Upper lobe of left lung (tissue), 4 donors: Measurements from ENCODE around the gene ATP2C1.

Source experiments
- EP300 ChIP-seq, 4 donors: sonication (generic); formaldehyde crosslinking; IDR thresholded peaks; one replicate each; pipeline ENCODE4 v1.5.1; 2017; ENCODE audit warnings: antibody characterized with exemption in 4 of 4, control low read depth in 2 of 4
- POLR2A ChIP-seq, 4 donors: fragments of 450-650 bp; IDR thresholded peaks; one replicate each; pipeline ENCODE4 v1.5.1; 2016 to 2017; ENCODE audit warnings: antibody characterized with exemption in 4 of 4, mild to moderate bottlenecking in 2 of 4
- TF ChIP-seq, protein P1 (sequence below), 6 experiments: fragments of 450-650 bp in 4 of 6; fragments of 200-600 bp in 2 of 6; sonication (generic) in 2 of 6; IDR thresholded peaks; one replicate each; pipeline ENCODE4 v1.5.1; 2016 to 2019; ENCODE audit warnings: antibody characterized with exemption in 6 of 6

GRCh38 chr3:130974201-130974600 is 80.3 kb downstream of the ATP2C1 start:
- TF ChIP-seq EP300 (IDR thresholded peaks at IDR 0.05) (no peak), POLR2A (IDR thresholded peaks at IDR 0.05) (no peak)
- TF ChIP-seq, protein P1, sequence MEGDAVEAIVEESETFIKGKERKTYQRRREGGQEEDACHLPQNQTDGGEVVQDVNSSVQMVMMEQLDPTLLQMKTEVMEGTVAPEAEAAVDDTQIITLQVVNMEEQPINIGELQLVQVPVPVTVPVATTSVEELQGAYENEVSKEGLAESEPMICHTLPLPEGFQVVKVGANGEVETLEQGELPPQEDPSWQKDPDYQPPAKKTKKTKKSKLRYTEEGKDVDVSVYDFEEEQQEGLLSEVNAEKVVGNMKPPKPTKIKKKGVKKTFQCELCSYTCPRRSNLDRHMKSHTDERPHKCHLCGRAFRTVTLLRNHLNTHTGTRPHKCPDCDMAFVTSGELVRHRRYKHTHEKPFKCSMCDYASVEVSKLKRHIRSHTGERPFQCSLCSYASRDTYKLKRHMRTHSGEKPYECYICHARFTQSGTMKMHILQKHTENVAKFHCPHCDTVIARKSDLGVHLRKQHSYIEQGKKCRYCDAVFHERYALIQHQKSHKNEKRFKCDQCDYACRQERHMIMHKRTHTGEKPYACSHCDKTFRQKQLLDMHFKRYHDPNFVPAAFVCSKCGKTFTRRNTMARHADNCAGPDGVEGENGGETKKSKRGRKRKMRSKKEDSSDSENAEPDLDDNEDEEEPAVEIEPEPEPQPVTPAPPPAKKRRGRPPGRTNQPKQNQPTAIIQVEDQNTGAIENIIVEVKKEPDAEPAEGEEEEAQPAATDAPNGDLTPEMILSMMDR (IDR thresholded peaks at IDR 0.05), result no peak
